ENCODE results near the gene IL18. TPM values are rescaled to one million over a fixed set of nuclear protein-coding genes. Genes with fewer than 3 reads are reported as not detected.
"Not testable (repeated sequence)": the region's sequence is repeated elsewhere in the genome, so short reads cannot be mapped to it uniquely, and the experiment has no call there.

IL18 gene
- total RNA-seq, 6 experiments from 2014 or later = 0.83 to 1.5 (median 1.2) TPM

GRCh38 chr11:112106070-112106469 is 57.8 kb downstream of the IL18 start:
- H3K36me3 Mint-ChIP-seq (ENCODE audit: low read depth) = peaks cover 9% of the 10 kb centered on the region; the same call in 1 of the 2 replicates
- H3K27ac Mint-ChIP-seq = no peak overlapping the region; the same call in 1 of the 2 replicates
- peaks cover 9% of the 10 kb centered on the region for H3K4me1 Mint-ChIP-seq (ENCODE audit: low read depth)
- TF ChIP-seq, protein P1, sequence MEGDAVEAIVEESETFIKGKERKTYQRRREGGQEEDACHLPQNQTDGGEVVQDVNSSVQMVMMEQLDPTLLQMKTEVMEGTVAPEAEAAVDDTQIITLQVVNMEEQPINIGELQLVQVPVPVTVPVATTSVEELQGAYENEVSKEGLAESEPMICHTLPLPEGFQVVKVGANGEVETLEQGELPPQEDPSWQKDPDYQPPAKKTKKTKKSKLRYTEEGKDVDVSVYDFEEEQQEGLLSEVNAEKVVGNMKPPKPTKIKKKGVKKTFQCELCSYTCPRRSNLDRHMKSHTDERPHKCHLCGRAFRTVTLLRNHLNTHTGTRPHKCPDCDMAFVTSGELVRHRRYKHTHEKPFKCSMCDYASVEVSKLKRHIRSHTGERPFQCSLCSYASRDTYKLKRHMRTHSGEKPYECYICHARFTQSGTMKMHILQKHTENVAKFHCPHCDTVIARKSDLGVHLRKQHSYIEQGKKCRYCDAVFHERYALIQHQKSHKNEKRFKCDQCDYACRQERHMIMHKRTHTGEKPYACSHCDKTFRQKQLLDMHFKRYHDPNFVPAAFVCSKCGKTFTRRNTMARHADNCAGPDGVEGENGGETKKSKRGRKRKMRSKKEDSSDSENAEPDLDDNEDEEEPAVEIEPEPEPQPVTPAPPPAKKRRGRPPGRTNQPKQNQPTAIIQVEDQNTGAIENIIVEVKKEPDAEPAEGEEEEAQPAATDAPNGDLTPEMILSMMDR (IDR thresholded peaks at IDR 0.05) = no peak
- no peak for DNase-seq
- H3K27me3 Mint-ChIP-seq (ENCODE audit: insufficient read depth) = no peaks in the 10 kb centered on the region
- no peak overlapping the region for H3K4me3 Mint-ChIP-seq
- no peaks in the 10 kb centered on the region for H3K9me3 Mint-ChIP-seq

DNA sequence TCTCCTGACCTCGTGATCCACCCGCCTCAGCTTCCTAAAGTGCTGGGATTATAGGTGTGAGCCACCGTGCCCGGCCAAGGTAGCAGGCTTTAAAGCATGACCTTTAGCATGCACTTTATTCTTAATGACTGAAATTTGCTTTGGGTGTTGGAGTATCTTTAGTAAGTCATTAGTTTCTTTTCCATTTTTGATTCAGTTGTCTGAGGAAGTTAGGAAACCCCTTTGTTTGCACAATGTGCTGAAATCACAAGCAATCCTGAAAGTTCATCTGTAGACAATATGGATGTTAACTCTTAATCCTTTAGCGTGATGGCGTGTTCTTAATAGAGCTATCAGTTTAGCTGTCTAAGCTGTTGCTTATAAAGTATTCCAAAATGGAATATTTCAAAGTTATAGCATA is 60.4 kb downstream of the IL18 start:
- Mint-ChIP-seq H3K4me1 (ENCODE audit: low read depth) (peaks cover 24% of the 10 kb centered on the region), H3K27me3 (ENCODE audit: insufficient read depth) (no peaks in the 10 kb centered on the region), H3K4me3 (no peak overlapping the region), H3K36me3 (ENCODE audit: low read depth) (no peaks in the 10 kb centered on the region), H3K27ac (no peak overlapping the region), H3K9me3 (no peaks in the 10 kb centered on the region)
- no peak for DNase-seq
- TF ChIP-seq, protein P1 (IDR thresholded peaks at IDR 0.05) = no peak

- no peak overlapping the region for H3K4me3 Mint-ChIP-seq
- TF ChIP-seq, protein P1 (IDR thresholded peaks at IDR 0.05) = no peak
- peak overlapping the region; percentile 74 for H3K27ac Mint-ChIP-seq
- H3K36me3 Mint-ChIP-seq (ENCODE audit: low read depth) = peaks cover 10% of the 10 kb centered on the region
- peak; percentile 39 for DNase-seq
- peaks cover 29% of the 10 kb centered on the region for H3K4me1 Mint-ChIP-seq (ENCODE audit: low read depth)
- no peaks in the 10 kb centered on the region; the same call in 1 of the 2 replicates for H3K27me3 Mint-ChIP-seq (ENCODE audit: insufficient read depth)
- H3K9me3 Mint-ChIP-seq = no peaks in the 10 kb centered on the region
Measured at GRCh38 chr11:112100462-112100861, 63.4 kb downstream of the IL18 start.

DNA sequence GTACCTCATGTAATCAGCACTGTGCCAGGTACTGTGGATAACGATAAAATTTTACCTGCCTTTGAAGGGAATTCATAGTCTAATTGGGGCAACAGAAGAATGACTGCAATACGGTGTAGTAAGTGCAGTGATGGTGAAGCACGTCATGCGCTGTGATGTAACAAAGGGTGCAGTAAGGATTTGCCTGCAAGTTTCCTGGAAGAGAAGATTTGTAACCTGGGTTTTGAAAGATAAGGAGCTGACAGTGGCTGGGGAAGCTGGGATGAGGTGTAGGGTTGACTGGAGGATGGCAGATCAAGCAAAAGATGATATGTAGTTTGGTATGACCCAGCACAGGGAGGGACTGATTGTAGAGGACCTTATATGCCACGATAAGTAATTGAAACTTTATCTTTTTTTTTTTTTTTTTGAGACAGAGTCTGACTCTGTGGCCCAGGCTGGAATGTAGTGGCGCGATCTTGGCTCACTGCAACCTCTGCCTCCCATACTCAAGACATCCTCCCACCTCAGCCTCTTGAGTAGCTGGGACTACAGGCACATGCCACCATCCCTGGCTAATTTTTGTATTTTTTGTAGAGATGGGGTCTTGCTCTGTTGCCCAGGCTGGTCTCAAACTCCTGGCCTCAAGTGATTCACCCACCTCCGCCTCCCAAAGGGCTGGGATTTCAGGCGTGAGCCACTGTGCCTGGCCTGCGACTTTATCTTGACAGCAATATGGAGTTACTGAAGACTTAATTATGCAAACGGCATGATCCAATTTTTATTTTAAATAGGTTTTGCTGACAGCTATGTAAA is 66.0 kb downstream of the IL18 start:
- H3K4me1 Mint-ChIP-seq (ENCODE audit: low read depth) = peaks cover 29% of the 10 kb centered on the region
- no peaks in the 10 kb centered on the region for H3K9me3 Mint-ChIP-seq
- no peak overlapping the region for H3K4me3 Mint-ChIP-seq
- H3K36me3 Mint-ChIP-seq (ENCODE audit: low read depth) = peaks cover 15% of the 10 kb centered on the region
- H3K27me3 Mint-ChIP-seq (ENCODE audit: insufficient read depth) = no peaks in the 10 kb centered on the region; the same call in 1 of the 2 replicates
- DNase-seq = no peak
- H3K27ac Mint-ChIP-seq = no peak overlapping the region
- TF ChIP-seq, protein P1 (IDR thresholded peaks at IDR 0.05) = no peak

GRCh38 chr11:112096194-112096593 is 67.7 kb downstream of the IL18 start:
- DNase-seq = peak; percentile 20
- peaks cover 32% of the 10 kb centered on the region for H3K4me1 Mint-ChIP-seq (ENCODE audit: low read depth)
- peak overlapping the region; percentile 67 for H3K27ac Mint-ChIP-seq
- no peaks in the 10 kb centered on the region for H3K9me3 Mint-ChIP-seq
- TF ChIP-seq, protein P1 (IDR thresholded peaks at IDR 0.05) = no peak
- no peaks in the 10 kb centered on the region; the same call in 1 of the 2 replicates for H3K27me3 Mint-ChIP-seq (ENCODE audit: insufficient read depth)
- H3K4me3 Mint-ChIP-seq = no peak overlapping the region
- peaks cover 28% of the 10 kb centered on the region for H3K36me3 Mint-ChIP-seq (ENCODE audit: low read depth)

GRCh38 chr11:112095302-112095701 is 68.6 kb downstream of the IL18 start:
- H3K27me3 Mint-ChIP-seq (ENCODE audit: insufficient read depth); H3K27ac Mint-ChIP-seq; H3K4me3 Mint-ChIP-seq; H3K9me3 Mint-ChIP-seq; DNase-seq: not testable (repeated sequence)
- peaks cover 31% of the 10 kb centered on the region for H3K36me3 Mint-ChIP-seq (ENCODE audit: low read depth)
- peaks cover 27% of the 10 kb centered on the region for H3K4me1 Mint-ChIP-seq (ENCODE audit: low read depth)

Measured in HFFc6 (cell line).